ENCODE measurements around the gene AKR1B15.
A peak's percentile ranks its signal among the peaks of the same experiment; 100 is the strongest.
"Not testable (repeated sequence)": the region's sequence is repeated elsewhere in the genome, so short reads cannot be mapped to it uniquely, and the experiment has no call there.

The AKR1B15 gene

GRCh38 chr7:134567368-134567767, 18.5 kb downstream of the AKR1B15 start:
- DNase-seq: no peak

- not testable (repeated sequence) for DNase-seq
Measured at GRCh38 chr7:134569962-134570361, 21.1 kb downstream of the AKR1B15 start.

GRCh38 chr7:134571101-134571500, 22.2 kb downstream of the AKR1B15 start:
- no peak for DNase-seq

- no peak for DNase-seq
Measured at GRCh38 chr7:134571746-134572461, 23.0 kb downstream of the AKR1B15 start.

- DNase-seq: no peak
Measured at GRCh38 chr7:134574322-134574721, 25.4 kb downstream of the AKR1B15 start.

GRCh38 chr7:134584290-134584689, 35.4 kb downstream of the AKR1B15 start:
- no peak for DNase-seq

- DNase-seq: no peak
Measured at GRCh38 chr7:134585897-134586296, 37.0 kb downstream of the AKR1B15 start.

- no peak for DNase-seq
Measured at GRCh38 chr7:134587750-134588149, 38.8 kb downstream of the AKR1B15 start.

- no peak for DNase-seq
Measured at GRCh38 chr7:134589491-134589941, 40.6 kb downstream of the AKR1B15 start.

- peak; percentile 52 for DNase-seq
Measured at GRCh38 chr7:134593530-134594392, 44.9 kb downstream of the AKR1B15 start.

- no peak for DNase-seq
Measured at GRCh38 chr7:134594877-134595276, 46.0 kb downstream of the AKR1B15 start.

GRCh38 chr7:134599371-134599770, 50.5 kb downstream of the AKR1B15 start:
- DNase-seq: no peak

GRCh38 chr7:134601459-134601858, 52.5 kb downstream of the AKR1B15 start:
- DNase-seq: no peak

GRCh38 chr7:134602881-134603451, 54.1 kb downstream of the AKR1B15 start:
- DNase-seq: no peak

- peak; percentile 64 for DNase-seq
Measured at GRCh38 chr7:134605978-134606923, 57.3 kb downstream of the AKR1B15 start.

GRCh38 chr7:134611611-134612151, 62.8 kb downstream of the AKR1B15 start:
- DNase-seq: no peak

GRCh38 chr7:134612197-134612596, 63.3 kb downstream of the AKR1B15 start:
- no peak for DNase-seq

- DNase-seq: peak; percentile 37
Measured at GRCh38 chr7:134613623-134614347, 64.9 kb downstream of the AKR1B15 start.

- no peak for DNase-seq
Measured at GRCh38 chr7:134616611-134617010, 67.7 kb downstream of the AKR1B15 start.

GRCh38 chr7:134618756-134619530, 70.0 kb downstream of the AKR1B15 start:
- no peak for DNase-seq

Data from femur (tissue), 1 donor.